Gastrocnemius medialis (tissue), 4 donors: Measurements from ENCODE around the gene LETMD1. TPM values are rescaled to one million over a fixed set of nuclear protein-coding genes. Genes with fewer than 3 reads are reported as not detected.

Experiments used
- ATAC-seq, 2 donors: fragments of 150-250 bp; one replicate each; pipeline ENCODE4 v1.9.1; 2016
- DNase-seq, 2 donors: peaks; one replicate each; pipeline ENCODE4 v3.0.0-alpha.2; 2019
- H3K27ac ChIP-seq, 4 donors: fragments of 200-600 bp; sonication (generic); 1 replicate in 1 of 4; 2 replicates in 3 of 4; pipeline ENCODE4 v1.5.1; 2016 to 2018; ENCODE audit warnings: mild to moderate bottlenecking in 2 of 4, moderate library complexity in 1 of 4
- H3K27me3 ChIP-seq, 3 donors: fragments of 200-600 bp; sonication (generic) in 2 of 3; 1 replicate in 1 of 3; 2 replicates in 2 of 3; pipeline versions ENCODE4 v1.5.1 to v1.6.0; 2016 to 2019; ENCODE audit warnings: mild to moderate bottlenecking in 1 of 3, moderate library complexity in 1 of 3
- H3K36me3 ChIP-seq, 2 donors: fragments of 200-600 bp; sonication (generic) in 1 of 2; one replicate each; pipeline ENCODE4 v1.5.1; 2017 to 2018
- H3K4me1 ChIP-seq, 2 donors: fragments of 200-600 bp; sonication (generic) in 1 of 2; one replicate each; pipeline ENCODE4 v1.5.1; 2016 to 2017; ENCODE audit warnings: mild to moderate bottlenecking in 2 of 2
- H3K4me3 ChIP-seq, 4 donors: fragments of 200-600 bp; sonication (generic) in 3 of 4; 1 replicate in 1 of 4; 2 replicates in 3 of 4; pipeline ENCODE4 v1.5.1; 2016 to 2019; ENCODE audit warnings: mild to moderate bottlenecking in 2 of 4
- H3K9me3 ChIP-seq, 3 donors: fragments of 200-600 bp; sonication (generic) in 2 of 3; 1 replicate in 1 of 3; 2 replicates in 2 of 3; pipeline ENCODE4 v1.5.1; 2016 to 2019
- POLR2A ChIP-seq, 2 donors: fragments of 450-650 bp; IDR thresholded peaks; one replicate each; pipeline ENCODE4 v1.6.1; 2017; ENCODE audit warnings: antibody characterized with exemption in 2 of 2, mild to moderate bottlenecking in 2 of 2, moderate library complexity in 2 of 2
- in situ Hi-C, 4 donors: fragments of 200-750 bp; cut with MboI; loops; one replicate each; pipeline versions ENCODE4 v1.15.0 to v1.8.0; 2017; ENCODE audit warnings: low sequenced_read_pairs in 4 of 4
- intact Hi-C: fragments of 100-400 bp; cut with DNase I; formaldehyde crosslinking; loops from one replicate; pipeline ENCODE4 v1.15.1; 2023; ENCODE audit warnings: low total_unique reads
- total RNA-seq, 4 donors: library from RNA; depleted of rRNA; stranded (reverse); fragments of >200 nt; gene quantifications; one replicate each; pipeline versions ENCODE4 v1.1.0 to v1.2.3, GENCODE V29; 2016
- TF ChIP-seq, protein P1 (sequence below), 5 experiments: fragments of 450-650 bp in 3 of 5; fragments of 200-600 bp in 2 of 5; sonication (generic) in 2 of 5; IDR thresholded peaks in 4 of 5; conservative IDR thresholded peaks in 1 of 5; 1 replicate in 4 of 5; 2 replicates in 1 of 5; pipeline ENCODE4 v1.5.1; 2016 to 2019; ENCODE audit warnings: antibody characterized with exemption in 5 of 5, mild to moderate bottlenecking in 3 of 5, moderate library complexity in 3 of 5

The LETMD1 gene
- total RNA-seq, 4 donors from 2014 or later = 22.5 to 42.4 (median 29.8) TPM

DNA sequence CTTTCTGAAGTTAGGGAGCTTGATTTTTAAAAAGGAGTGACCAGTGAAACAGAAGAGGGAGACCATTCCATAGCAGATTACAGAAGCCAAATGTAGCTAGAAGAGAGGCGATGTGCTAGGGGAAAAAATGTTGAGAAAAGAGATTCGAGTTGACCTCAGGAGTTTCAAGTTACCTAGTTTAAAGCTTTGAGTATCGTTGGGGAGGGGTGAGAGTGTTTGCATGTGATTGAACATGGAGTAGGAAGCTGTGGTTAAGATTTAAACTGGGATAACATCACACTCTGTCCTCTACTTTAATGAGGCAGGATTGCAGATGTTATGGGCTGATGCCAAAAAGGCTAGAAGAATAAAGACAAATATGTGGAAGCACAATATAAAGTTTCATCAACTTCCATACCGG lies 3.7 kb downstream of the LETMD1 start:
- in situ Hi-C loops = no loop called here
- no peak for ATAC-seq

DNA sequence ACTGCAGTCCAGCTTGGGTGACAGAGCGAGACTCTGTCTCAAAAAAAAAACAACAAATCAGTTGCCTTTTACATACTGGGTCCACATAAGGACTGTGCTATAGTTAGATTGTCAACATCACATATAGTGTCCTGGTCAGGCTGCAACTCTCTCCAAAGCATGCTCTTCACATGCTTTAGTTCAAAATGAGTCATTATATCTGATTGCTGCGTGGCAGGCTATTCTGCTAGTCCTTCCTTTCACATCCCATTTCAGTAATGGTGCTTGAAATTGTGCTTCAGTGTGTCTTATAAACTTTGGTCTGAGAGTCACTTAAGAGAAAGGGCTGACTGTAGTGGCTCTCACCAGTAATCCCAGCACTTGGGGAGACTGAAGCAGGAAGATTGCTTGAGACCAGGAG lies 6.9 kb downstream of the LETMD1 start:
- H3K27me3 ChIP-seq = no peaks in the 10 kb centered on the region
- H3K4me3 ChIP-seq = no peak overlapping the region
- intact Hi-C loops (no loop called here), in situ Hi-C loops (no loop called here)
- peaks cover 0 to 88% of the 10 kb centered on the region in 2 donors for H3K36me3 ChIP-seq
- no peak overlapping the region for H3K27ac ChIP-seq
- no peaks in the 10 kb centered on the region for H3K9me3 ChIP-seq
- no peak for ATAC-seq
- DNase-seq = no peak
- TF ChIP-seq POLR2A (IDR thresholded peaks at IDR 0.05) = no peak
- TF ChIP-seq, protein P1, sequence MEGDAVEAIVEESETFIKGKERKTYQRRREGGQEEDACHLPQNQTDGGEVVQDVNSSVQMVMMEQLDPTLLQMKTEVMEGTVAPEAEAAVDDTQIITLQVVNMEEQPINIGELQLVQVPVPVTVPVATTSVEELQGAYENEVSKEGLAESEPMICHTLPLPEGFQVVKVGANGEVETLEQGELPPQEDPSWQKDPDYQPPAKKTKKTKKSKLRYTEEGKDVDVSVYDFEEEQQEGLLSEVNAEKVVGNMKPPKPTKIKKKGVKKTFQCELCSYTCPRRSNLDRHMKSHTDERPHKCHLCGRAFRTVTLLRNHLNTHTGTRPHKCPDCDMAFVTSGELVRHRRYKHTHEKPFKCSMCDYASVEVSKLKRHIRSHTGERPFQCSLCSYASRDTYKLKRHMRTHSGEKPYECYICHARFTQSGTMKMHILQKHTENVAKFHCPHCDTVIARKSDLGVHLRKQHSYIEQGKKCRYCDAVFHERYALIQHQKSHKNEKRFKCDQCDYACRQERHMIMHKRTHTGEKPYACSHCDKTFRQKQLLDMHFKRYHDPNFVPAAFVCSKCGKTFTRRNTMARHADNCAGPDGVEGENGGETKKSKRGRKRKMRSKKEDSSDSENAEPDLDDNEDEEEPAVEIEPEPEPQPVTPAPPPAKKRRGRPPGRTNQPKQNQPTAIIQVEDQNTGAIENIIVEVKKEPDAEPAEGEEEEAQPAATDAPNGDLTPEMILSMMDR (IDR thresholded peaks at IDR 0.05 in 4 of 5, conservative IDR thresholded peaks at IDR 0.05 in 1 of 5) = no peak
- peaks cover 1 to 8% of the 10 kb centered on the region in 2 donors for H3K4me1 ChIP-seq

More for the DNA sequence above, 3.7 kb downstream of the LETMD1 start:
- Histone ChIP-seq H3K27me3 (no peaks in the 10 kb centered on the region), H3K4me1 (peaks cover 22 to 29% of the 10 kb centered on the region in 2 donors), H3K9me3 (no peaks in the 10 kb centered on the region), H3K4me3 (no peak overlapping the region), H3K36me3 (peaks cover 0 to 62% of the 10 kb centered on the region in 2 donors), H3K27ac (peak overlapping the region in 1 of 4 donors; percentile 18)
- no peak for DNase-seq
- TF ChIP-seq, protein P1 (IDR thresholded peaks at IDR 0.05 in 4 of 5, conservative IDR thresholded peaks at IDR 0.05 in 1 of 5) = no peak
- TF ChIP-seq POLR2A (IDR thresholded peaks at IDR 0.05) = no peak
- intact Hi-C loops = no loop called here

DNA sequence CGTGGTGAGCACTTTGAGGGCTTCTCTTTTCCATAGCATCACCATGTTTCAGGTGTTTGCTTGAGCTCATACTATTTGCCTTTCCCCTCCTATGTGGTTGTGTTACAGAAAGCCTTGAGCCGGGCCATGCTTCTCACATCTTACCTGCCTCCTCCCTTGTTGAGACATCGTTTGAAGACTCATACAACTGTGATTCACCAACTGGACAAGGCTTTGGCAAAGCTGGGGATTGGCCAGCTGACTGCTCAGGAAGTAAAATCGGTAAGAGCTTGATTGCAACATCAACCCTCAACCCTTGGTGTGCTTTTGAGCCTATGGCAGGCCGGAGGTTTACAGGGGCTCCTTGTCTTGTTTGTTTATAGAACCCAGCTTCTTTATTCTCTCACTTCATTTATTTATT lies 8.1 kb downstream of the LETMD1 start:
- peak; percentile 85 to 90 for ATAC-seq
- Histone ChIP-seq H3K4me1 (peaks cover 0 to 4% of the 10 kb centered on the region in 2 donors), H3K36me3 (peaks cover 0 to 81% of the 10 kb centered on the region in 2 donors)

DNA sequence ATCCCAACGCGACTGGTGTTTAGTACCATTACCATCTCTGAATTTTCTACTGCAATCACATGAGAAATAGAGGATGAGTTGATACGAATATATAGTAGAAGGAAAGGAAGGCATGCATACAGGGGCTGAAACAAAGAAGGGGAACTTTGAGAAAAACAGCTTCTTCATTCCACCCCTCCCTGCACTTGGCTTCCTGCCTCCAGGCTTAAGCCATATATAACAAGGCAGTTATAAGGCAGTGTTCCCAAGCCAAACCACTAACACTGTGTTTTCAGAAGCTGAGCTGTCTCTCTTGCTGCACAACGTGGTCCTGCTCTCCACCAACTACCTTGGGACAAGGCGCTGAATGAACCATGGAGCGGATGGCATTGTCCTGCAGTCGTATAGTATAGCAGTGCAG lies 11.0 kb downstream of the LETMD1 start:
- no peak for DNase-seq
- no peaks in the 10 kb centered on the region for H3K4me1 ChIP-seq
- TF ChIP-seq, protein P1 (IDR thresholded peaks at IDR 0.05 in 4 of 5, conservative IDR thresholded peaks at IDR 0.05 in 1 of 5) = no peak
- no peak for TF ChIP-seq POLR2A (IDR thresholded peaks at IDR 0.05)
- no peaks in the 10 kb centered on the region for H3K27me3 ChIP-seq
- H3K4me3 ChIP-seq = no peak overlapping the region
- peaks cover 0 to 83% of the 10 kb centered on the region in 2 donors for H3K36me3 ChIP-seq
- intact Hi-C loops = no loop called here
- no peak for ATAC-seq
- in situ Hi-C loops = no loop called here
- no peak overlapping the region for H3K27ac ChIP-seq
- H3K9me3 ChIP-seq = no peaks in the 10 kb centered on the region

More for the DNA sequence above, 8.1 kb downstream of the LETMD1 start:
- in situ Hi-C loops (no loop called here), intact Hi-C loops (no loop called here)
- no peaks in the 10 kb centered on the region for H3K9me3 ChIP-seq
- DNase-seq = peak; percentile 46 to 80
- TF ChIP-seq, protein P1 (IDR thresholded peaks at IDR 0.05 in 4 of 5, conservative IDR thresholded peaks at IDR 0.05 in 1 of 5) = no peak
- TF ChIP-seq POLR2A (IDR thresholded peaks at IDR 0.05) = no peak
- no peak overlapping the region for H3K4me3 ChIP-seq
- H3K27ac ChIP-seq = peak overlapping the region in 3 of 4 donors; percentile 3 to 54 (median 23)
- no peaks in the 10 kb centered on the region for H3K27me3 ChIP-seq
